Measurements from ENCODE around the gene PRR27.

PRR27 gene

DNA sequence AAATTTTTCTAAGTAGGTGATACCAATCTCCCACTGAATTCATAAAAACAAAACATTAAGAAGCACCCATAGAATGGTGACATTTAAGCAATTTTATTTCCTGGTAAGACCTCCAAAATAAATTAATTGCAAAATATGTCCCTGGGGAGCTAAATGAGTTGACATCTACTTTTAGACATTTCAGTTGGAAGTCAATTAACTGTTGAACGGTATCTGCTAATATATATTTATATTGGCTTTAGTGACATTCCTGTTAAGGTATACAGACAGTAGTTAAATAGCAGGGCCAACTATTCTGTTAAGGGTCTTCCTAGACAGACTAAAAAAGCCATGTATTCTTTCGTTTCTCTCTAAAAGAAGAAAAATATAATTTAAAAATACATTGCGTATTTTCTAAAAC, at the start of gene PRR27:
Gene PRR27 (plus strand): TSS at position 301 of the 400 bp plus-strand sequence. CDS start 139 bp downstream, outside the sequence.
- no peak for DNase-seq

DNA sequence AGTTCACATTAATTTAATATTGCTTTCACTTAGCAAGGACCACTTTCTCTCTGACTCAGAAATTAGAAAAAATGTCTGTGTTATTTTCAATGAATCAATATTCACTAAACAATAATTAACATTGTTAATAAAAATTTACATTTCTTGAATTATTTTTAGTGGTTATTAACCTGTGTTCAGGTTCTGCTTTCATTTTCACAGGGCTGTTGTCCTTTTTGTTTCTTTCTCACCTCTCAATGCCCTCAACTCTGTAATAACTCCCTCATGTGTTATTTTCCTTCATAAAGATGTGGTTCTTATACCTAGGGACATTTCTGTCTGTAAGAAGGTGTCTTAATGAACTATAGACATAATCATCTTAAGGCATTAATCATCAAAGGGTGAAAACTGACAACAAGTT, 43.1 kb upstream of the PRR27 start:
- no peak for DNase-seq

DNA sequence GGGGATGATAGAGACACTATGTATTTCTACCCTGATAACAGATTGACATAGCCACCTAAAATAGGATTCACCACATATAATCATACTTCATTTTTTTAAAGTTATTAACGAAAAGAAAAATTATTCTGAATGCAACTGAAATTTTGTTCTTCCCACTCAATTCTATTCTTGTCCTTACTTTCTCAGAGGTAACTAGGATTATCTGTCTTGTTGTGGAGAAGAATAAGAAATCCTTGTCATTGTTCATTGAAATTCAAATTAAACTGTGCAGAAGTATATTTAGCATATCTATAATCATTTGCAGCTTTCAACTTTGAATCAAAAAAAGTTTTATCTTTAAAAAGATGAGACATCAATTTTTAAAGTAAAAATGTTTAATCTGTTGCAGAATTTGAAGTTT, 40.4 kb upstream of the PRR27 start:
- DNase-seq, result no peak

DNA sequence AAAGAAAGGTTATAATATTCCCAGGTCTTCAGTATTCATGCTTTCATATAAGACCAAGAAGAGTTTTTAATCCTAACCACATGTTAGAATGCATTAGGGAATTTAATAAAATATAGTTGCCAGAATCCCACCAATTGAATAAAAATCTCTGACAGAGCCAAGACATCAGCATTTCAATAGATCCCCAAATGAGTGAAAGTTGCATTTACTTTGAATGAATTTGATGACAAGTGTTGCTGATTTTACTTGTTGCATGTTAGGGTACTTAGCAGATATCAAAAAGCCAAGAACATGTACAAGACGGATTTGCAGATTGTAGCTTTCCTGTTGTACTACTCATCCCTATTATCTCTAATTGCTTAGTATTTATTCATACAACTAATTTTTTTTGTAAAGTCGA, 39.9 kb upstream of the PRR27 start:
- DNase-seq, result no peak

DNA sequence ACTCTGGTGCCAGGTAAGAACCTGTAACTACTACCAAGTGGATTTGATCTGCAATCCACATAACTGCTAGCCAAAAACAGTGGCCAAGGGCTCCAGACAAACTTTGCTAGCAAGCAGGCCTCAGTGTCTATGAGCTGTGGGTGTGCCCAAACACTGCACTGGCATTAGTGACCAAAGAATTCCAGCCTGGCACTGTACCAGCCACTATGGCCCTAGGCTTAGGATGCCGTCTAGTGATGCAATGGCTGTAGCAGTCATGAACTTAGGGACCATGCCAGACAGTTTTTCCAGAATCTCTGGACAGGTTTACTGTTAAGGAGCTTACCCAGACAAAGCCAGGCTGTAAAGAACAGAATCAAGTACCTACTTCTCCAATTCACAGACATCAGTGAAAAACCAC, 33.7 kb upstream of the PRR27 start:
- DNase-seq, result no peak

DNA sequence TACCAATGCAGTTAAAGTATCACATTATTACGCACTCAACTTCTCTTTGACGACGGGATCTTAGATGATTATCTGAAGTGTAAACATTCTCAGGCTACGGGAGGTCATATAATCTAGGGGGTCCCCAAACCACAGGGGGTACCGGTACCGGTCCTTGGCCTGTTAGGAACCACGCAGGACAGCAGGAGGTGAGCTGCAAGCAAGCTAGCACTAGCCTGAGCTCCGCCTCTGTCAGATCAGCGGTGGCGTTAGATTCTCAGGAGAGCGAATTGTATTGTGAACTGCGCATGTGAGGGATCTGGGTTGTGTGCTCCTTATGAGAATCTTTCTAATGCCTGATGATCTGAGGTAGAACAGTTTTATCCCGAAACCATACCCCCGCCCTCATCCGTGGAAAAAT, 20.6 kb upstream of the PRR27 start:
- no peak for DNase-seq

DNA sequence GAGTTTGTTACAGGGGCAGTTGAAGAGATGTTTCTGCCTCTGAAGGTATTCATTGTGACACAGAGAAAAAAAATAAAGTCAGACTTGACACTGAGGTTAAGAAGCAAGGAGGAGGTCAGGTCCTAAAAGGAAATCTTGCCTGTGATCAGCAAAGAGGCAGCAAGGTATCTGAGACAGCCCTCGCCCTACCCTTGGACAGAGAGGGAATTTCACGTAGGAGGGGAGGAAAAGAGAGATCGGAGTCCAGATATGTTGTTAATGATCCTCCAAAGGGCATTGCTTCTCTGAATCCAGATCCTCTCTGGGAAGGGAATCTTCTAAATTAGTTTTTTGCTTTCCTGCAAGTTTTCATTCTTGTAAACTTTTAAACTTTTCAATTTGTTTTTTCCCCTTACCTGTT, 15.3 kb upstream of the PRR27 start:
- DNase-seq, result no peak

DNA sequence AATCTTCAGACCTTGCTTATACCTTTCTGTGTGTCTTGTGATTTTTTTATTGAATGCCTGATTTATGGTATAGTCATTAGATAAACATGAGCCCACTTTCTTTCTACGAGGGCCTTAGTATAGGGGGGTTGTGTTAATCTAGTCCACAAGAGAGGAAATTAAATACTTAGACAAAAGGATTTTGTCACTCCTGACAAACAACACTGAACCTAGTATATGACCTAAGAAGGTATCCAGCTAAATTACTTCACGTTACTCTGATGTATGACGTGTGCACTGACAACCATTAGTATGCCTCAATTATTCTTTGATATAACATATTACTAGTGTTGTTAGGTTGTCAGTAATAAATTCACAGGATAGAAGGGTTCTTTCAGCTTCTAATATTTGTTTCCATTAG, 2.8 kb upstream of the PRR27 start:
- DNase-seq, result no peak

DNA sequence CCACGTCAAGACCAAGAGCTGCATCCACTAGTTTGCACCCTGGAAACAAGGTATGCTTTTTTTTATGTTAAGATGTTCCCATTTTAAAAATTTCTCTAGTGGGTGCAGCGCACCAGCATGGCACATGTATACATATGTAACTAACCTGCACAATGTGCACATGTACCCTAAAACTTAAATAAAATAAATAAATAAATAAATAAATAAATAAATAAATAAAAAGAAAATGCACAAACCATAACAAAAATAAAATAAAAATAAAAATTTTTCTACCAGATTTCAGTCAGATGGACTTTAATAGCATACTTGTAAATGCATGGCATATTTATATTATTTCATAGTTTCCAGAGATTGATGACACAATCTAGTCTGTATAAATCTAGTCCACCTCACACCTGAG, 1.9 kb upstream of the PRR27 start:
- DNase-seq, result no peak

DNA sequence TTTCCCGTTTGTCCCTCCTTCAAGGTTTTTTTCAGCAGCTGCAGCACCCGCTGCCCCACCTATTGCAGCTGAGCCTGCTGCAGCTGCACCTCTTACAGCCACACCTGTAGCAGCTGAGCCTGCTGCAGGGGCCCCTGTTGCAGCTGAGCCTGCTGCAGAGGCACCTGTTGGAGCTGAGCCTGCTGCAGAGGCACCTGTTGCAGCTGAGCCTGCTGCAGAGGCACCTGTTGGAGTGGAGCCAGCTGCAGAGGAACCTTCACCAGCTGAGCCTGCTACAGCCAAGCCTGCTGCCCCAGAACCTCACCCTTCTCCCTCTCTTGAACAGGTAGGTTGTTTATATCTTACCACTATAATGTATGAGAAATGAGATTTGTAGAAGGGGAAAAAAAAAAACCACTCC, 4.5 kb downstream of the PRR27 start:
- DNase-seq, result peak; percentile 53

DNA sequence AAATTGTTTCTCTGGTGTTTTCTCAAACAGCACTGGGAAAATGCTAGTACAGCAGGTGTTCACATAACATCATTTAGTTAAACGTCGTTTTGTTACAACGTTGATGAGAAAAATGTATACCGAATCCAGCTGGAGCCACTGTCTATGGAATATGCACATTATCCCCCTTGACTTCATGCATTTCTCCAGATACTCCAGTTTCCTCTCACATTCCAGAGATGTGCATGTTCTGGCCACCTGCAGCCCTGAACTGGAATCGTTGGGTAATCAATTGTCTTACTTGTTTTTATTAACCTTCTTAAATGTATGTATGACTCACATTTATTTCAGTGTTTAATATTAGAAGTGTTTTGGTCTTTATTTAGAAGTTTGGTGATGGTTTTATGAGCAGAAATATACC, 23.1 kb downstream of the PRR27 start:
- no peak for DNase-seq

DNA sequence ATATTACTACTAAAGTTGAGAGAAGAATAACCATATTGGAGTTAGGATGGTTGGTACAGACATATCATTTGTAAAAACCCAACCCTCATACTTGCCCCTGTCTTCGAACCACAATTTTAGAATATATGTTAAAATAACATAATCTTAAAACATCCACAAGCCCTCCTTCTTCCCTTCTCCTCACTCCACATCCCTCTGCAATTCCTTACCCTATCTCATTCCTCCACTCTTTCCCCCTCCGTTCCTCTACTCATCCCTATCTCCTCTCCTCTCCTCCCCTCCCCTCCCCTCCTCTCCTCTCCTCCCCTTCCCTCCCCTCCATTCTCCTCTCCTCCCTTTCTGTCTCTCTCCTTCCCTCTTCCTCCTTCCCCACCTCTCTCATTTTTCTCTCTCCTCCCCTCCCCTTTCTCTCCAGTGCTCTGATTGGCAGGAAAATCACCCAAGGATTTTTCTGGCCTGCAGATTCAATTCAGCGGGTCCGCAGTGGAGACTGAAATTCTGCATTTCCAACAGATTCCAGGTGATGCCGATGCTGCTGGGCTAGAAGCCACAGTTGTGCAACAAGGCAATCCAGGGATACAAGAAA, 24.1 kb downstream of the PRR27 start:
- DNase-seq, result no peak

DNA sequence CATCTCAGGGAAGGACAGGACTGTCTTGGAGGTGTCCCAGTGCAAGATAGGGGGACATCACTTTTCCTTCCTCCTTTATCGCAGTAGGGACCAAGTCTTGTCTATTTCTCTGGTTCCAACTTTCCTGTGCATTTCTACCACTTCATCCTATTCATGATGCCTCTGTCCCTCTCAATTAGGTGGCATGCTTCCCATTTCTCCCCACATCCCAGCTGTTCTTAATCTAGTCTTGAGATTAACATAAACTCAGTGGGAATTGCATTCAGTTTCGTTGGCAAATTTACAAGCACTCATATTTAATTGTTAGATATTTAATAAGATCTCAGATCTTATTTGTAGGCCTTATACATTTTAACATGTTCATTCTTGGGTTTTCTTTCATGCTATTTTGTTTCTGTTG, 25.8 kb downstream of the PRR27 start:
- DNase-seq, result no peak

DNA sequence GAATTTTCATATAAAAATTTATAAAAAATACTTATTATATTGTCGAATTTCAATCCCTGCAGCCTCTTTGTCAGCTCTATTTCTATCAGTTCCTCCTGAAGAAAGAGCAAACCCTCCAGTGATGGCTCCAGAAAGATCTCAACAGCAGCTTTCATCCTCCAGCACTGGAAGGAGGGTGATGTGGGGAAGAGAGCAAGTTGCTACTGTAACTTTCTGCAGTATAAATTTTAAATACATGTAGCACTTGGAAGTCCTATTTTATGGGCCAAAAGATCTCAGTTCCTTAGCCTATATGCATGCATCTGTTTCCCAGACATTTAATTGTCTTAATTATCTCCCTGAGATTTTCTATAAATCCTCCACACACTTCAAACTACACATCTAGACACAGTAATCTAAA, 27.8 kb downstream of the PRR27 start:
- no peak for DNase-seq

DNA sequence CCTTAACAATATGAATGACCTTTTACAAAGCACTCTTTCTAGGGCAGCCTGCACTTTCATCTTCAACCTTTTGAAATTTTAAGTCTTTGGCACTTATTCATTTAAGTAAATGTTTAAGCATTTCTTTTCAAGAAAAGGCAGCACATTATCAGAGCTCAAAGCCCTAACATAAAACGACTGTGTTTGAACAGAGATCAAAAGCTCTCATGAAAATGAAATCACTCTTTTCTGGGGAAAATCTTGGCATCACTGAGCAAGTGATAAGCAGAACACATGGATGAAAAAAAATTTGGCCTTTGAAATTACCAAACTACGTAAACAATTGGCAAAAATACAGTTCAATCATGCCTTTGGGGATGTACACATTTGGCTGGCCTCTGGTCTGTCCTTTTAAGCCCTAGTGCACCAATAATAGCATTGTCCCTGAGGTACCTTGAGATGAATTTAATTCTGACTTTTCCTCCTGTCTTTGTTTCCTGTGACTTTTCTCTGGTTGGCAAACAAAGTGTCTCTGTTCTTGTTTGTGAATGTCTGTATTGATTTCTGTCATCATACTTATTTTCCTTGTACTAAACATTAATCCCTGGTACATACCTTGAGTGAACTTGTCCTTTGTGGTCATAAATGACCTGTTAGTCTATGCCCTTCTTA, 28.6 kb downstream of the PRR27 start:
- no peak for DNase-seq

DNA sequence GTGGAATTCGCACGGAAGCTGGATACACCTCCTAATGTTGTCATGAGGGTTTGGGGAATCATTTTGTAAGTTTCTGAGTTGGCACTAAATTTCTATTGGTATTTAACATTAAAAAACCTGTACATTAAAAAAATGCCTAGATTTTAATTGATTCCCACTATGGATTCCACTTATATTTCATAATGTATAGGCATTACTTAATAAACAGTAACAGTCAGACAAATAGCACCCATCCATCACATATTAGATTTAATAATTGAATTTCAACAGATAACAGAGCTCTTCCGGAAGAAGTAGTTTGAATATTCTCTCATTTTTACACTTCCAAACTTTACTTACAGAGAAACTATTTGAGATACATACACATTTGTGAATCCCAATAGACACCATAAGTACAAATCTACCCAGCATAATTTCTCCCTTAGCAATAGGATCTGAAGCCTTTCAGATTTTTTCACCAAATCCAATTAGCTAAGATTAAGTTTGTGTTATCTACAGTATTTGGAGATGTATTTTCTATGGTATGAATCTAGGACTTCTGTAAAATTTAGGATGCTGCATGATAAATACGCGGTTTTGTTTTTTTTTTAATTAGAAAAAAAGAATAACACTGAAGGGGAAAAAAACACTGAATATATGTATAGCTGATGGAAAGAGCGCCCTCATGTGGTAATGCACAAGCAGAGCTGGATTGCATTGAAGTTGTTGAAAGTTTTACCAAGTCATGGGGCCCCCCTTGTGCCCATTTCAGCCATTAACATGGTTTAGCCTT, 29.3 kb downstream of the PRR27 start:
- no peak for DNase-seq

DNA sequence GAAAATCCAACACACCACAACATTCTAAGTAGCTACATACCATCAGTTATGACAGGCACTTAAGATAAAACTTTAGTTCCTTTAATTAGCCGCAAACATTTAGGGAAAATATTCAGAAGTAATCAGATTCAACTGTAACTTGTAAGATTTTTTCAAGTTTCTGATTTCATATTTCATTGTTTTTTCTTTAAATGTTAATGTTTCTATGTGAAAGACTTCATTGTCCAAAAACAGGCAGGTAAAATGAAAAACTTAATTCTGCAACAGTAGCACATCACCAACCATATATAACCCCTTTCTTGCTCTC, 29.9 kb downstream of the PRR27 start:
- DNase-seq, result no peak

DNA sequence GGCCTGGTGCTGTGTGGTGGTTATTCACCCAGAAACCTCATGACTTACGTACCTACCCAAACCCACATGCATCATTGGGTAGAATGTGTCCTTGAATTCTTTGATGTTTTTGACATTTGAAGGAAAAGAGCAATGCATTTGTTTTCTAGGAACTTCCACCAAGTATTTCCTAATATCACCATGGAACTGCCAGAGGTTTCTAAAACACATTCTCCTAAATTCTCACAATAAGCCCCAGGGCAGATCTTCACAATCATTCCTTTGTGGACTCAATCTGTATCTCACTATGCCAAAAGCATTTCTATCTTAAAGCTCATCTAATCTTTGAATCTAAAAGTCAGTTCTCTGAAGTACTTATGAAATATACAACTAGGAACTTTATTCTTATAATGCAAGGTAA, 33.2 kb downstream of the PRR27 start:
- no peak for DNase-seq

DNA sequence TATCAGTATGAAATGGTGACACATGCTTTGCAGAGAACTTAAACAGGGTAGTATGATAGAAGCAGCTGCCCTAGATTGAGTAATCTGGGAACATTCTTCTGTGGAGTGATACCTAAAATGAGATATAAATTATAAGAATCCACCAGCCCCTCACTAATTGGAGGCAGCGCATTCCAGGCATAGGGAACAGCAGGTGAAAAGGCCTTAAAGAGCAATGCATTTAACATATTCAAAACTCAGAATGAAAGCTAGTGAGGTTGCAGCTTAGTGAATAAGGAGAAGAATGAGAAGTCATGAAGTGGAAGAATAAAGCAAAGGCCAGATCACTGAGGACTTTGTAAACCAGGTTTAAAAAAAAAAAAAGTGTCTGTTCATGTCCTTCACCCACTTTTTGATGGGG, 36.5 kb downstream of the PRR27 start:
- DNase-seq, result no peak

DNA sequence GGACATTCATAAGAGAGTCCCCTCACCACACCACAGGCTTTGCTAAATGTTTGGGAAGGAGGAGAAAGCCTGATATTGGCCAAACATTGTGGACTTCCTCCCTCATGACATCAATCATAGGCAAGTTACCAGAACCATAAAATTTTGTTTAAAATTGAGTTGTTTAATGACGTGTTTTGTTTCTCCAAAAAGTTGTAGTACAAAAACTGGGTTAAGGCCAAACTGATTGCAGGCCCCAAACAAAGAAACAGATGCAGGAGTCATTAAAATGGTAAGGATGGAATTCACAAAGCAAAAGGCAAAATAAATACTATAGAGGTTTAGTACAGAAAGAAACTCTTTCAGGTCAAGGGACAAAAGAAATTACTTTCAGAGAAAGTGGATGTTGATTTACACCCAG, 37.6 kb downstream of the PRR27 start:
- DNase-seq, result no peak

DNA sequence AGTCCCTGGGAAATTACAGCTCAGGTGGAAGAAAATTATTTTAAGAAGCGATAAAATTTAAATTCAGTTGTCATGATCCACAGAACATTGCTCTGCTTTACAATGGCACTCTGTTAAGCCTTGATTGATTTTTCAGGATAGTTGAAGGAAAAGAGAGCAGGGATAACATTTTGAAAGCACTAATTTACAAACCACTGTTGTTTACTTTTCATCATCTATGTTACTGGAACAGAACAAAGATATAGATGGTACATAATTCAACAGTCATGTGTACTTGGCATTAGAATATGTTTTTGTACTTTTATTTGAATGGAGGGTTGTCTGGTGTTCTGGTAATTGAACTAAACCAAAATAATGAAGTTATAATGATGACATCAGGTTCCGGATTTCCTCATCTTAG, 38.9 kb downstream of the PRR27 start:
- no peak for DNase-seq

DNA sequence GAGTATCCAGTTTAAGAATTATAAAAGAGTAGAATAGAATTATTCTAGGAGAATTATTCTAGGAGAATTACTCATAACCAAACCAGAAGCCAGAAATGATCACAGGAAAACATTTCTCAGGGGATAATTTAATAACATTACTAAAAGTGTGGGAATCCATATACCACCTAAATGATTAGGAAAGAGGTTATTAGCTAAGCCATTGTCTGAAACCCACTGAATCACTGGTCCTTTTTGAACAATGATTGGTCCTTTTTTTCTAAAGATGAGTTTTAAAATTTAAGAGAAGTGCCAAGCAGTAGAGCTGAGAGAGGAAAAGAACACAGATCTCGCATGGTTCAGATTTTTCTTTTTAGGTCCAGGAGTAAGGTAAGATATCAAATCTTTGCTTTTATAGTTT, 41.4 kb downstream of the PRR27 start, which contains the start of gene ODAM:
Gene ODAM (plus strand): TSS at position 301 of the 400 bp plus-strand sequence. CDS start 819 bp downstream, outside the sequence.
- no peak for DNase-seq

DNA sequence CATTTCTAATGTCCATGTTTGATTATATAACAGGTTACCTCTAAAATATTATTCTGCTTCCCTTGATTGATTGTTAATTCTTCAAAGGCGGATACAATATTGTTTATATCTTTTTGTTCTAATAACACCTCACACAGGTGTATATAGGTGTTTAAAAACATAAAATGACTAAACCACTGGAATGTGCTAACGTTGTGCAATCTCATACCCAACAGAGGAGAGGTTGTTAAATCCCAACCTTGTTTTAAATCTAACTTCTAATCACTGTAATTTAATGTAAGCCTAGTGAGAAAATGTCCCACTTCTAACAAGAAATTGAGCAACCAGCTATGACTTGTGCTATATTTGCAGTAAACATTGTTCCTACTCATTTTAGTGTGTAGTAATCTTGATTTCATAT, 42.8 kb downstream of the PRR27 start:
- no peak for DNase-seq

DNA sequence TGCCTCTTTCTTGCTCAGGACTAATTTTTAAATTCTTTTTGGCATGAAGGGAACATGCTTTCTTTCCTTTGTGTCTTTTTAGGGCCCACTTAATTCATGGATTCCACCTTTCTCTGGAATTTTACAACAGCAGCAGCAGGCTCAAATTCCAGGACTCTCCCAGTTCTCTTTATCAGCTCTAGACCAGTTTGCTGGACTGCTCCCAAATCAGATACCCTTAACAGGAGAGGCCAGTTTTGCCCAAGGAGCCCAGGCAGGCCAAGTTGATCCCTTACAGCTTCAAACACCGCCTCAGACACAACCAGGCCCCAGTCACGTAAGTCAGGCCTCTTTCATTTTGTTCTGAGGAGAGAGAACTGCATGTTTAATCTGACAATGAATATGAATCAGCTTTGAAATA, 43.8 kb downstream of the PRR27 start:
- DNase-seq, result no peak

DNA sequence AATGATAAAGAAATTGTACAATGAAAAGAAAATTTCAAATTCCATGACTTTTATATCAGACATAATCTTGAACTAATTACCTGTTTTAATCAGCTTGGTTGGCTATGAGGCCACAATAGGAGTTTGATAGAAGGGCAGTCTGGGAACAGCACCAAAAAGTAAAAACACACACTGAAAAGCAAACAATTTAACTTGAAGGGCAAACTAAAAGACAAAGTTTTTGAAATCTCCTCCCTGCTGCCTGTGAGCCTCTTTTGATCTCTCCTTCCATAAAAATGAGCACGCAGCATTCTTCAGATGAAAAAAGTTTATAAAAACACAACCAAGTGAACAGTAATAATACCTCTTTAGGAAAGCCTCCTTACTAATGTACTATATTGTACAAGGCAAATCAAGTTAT, 49.6 kb downstream of the PRR27 start:
- no peak for DNase-seq
